ENCODE measurements around the gene PDRG1. TPM values are rescaled to one million over a fixed set of nuclear protein-coding genes. Genes with fewer than 3 reads are reported as not detected.
"Not testable (repeated sequence)": the region's sequence is repeated elsewhere in the genome, so short reads cannot be mapped to it uniquely, and the experiment has no call there.

The PDRG1 gene
- total RNA-seq, 1 donor from 2014 or later = 15.4 TPM

GRCh38 chr20:31929631-31930030 is 22.2 kb downstream of the PDRG1 start:
- intact Hi-C loops (cut with micrococcal nuclease) = not testable (repeated sequence)

DNA sequence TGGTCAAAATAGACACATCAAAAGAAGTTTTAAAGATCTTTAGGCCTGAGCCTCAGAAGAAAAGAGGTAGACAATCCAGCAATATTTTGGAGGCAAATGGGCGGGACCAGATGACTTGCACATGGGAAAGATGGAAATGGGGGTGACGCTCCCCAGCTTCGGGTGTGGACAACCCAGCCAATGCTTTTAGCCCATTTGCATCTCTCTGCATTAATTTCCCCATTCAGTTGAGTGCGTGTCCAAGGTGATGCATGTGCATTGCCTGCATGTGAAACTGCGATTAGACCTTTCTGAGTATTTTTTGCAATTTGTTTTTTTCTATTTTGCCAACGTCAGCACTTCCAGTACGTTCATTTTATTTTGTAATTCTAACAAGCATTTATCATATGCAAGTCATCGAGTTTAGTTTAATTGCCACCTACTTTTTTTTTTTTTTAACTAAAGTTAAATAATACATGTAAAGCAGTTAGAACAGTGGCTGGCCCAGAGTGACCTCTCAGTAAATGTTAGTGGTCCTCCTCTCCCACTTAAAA is 24.2 kb downstream of the PDRG1 start:
- intact Hi-C loops (cut with micrococcal nuclease) = no loop called here

- intact Hi-C loops (cut with micrococcal nuclease) = no loop called here
These were observed 25.4 kb downstream of the PDRG1 start for GRCh38 chr20:31926493-31926892.

DNA sequence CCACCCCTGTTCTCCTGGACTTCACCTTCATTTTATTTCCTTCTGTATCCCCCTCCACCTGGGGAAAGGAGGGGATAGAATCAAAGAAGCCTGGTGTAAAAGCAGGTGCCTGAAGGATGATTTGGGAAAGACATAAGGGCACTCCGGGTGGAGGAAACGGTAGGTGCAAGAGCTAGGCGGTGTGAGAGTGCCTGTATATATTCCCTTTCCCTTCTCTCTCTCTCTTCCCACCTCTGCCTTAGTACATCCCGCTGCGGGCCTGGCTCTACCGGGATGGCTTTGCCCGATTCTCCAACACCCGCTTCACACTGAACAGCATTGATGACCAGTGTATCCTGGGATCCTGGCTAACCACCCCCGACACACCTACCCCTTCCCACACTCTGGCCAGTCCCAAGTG is 26.2 kb downstream of the PDRG1 start:
- intact Hi-C loops (cut with micrococcal nuclease) = no loop called here

- intact Hi-C loops (cut with micrococcal nuclease) = no loop called here
These were observed 27.3 kb downstream of the PDRG1 start for GRCh38 chr20:31924561-31924960.

GRCh38 chr20:31923388-31924331 is 28.2 kb downstream of the PDRG1 start:
- intact Hi-C loops (cut with micrococcal nuclease) = no loop called here

GRCh38 chr20:31922588-31922987 is 29.3 kb downstream of the PDRG1 start:
- intact Hi-C loops (cut with micrococcal nuclease) = no loop called here

DNA sequence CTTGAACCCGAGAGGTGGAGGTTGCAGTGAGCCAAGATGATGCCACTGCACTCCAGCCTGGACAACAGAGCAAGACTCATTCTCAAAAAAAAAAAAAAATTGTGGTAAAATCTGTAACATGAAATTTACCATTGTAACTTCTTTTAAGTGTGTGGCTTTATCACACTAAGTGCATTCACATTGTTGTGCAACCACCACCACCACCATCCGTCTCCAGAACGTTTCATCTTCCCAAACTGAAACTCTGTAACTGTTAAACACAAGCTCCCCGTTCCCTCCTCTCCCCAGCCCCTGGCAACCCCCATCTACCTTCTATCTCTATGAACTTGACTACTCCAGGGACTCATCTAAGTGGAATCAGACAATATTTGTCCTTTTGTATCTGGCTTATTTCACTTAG is 29.7 kb downstream of the PDRG1 start:
- intact Hi-C loops (cut with micrococcal nuclease) = no loop called here

- intact Hi-C loops (cut with micrococcal nuclease) = not testable (repeated sequence)
These were observed 30.4 kb downstream of the PDRG1 start for GRCh38 chr20:31921480-31921879.

GRCh38 chr20:31920275-31920855 is 31.5 kb downstream of the PDRG1 start:
- intact Hi-C loops (cut with micrococcal nuclease) = no loop called here

GRCh38 chr20:31919410-31920155 is 32.3 kb downstream of the PDRG1 start:
- intact Hi-C loops (cut with micrococcal nuclease) = no loop called here

GRCh38 chr20:31918466-31919105 is 33.3 kb downstream of the PDRG1 start:
- intact Hi-C loops (cut with micrococcal nuclease) = no loop called here

- intact Hi-C loops (cut with micrococcal nuclease) = not testable (repeated sequence)
These were observed 33.9 kb downstream of the PDRG1 start for GRCh38 chr20:31917962-31918412.

DNA sequence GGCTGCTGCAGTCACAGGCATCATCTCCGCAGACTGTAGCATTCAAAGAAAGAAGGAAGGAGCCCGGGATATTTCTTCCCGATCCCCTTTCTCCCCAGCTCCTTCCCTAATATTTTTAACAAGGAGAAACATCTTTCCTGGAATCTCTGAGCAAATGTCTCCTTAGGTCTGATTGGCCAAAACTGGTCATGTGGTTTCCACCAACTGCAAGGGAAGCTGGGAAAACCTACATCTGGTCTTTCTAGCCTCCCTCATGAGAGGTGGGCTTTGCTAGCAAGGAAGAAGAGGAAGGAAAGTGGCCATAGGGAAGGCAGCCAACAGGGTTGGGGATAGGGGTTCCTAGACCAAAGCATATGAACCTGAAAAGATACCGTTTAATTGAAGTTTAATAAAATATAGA is 35.1 kb downstream of the PDRG1 start:
- intact Hi-C loops (cut with micrococcal nuclease) = no loop called here

- intact Hi-C loops (cut with micrococcal nuclease) = no loop called here
These were observed 36.2 kb downstream of the PDRG1 start for GRCh38 chr20:31915491-31916280.

- intact Hi-C loops (cut with micrococcal nuclease) = no loop called here
These were observed 37.7 kb downstream of the PDRG1 start for GRCh38 chr20:31914170-31914569.

DNA sequence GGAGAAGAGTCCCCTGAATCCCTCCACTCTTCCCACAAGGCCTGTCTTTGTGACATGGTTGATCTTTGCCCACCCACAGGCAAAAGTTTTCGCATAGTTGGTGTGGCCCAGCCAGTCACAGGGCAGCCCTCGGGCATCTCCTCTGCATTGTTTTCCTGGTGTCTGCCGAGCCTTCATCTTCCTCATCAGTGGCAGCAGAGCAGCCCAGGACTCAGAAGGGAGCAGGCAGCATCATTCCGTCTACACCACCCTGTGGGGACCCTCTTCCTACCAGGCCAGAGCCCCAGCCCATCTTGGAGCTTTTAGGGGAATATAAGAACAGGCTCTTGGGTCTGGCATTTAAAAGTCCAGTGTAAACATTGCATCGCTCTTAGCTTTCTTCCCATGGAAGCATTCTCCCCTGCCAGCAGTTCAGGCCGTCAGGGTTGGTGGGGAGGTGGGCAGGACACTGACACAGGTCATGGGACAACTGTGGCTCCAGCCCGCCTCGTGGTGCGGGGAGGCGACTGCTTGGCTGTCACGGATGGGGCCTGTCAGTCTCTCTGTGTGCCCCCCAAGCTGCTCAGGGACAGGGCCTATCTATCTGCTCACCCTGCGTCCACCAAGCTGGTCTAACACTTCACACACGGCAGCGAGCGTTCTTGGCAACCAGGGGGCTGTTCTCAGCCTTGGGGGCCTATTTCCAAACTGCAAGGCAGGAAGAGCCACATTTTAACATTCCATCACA is 38.3 kb downstream of the PDRG1 start:
- intact Hi-C loops (cut with micrococcal nuclease) = no loop called here

DNA sequence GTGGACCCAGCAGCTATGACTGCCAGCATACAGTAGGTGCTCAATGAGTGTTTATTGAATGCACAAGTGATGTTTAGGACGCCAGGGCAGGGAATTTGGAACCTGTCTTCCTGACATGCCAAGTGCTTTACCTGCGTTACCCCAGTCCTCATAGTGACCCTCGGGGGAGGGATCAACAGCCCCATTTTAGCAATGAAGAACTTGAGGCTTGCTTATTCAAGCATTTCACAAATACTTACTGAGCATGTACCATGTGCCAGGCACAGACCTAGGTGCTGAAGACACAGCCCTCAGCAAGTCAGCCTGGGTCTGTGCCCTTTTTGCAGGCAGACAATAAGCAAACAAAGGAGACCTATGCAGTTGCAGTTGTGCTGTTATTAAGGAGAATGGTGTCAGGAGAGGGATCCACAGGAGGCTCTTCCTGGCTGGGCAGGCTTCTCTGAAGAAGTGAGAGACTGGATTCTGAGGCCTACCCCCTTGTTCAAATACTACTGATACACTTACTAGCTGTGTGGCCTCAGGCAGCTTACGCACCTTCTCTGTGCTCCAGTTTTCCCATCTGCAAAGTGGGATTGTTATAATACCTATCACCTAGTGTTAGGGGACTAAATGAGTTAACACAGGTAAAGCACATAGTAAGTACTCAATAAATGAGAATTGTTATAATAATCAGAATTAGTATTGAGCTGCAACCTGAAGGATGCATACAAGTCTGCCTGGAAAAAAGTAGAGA is 41.6 kb downstream of the PDRG1 start:
- intact Hi-C loops (cut with micrococcal nuclease) = no loop called here
